ENCODE measurements around the gene NUAK1.

Gene NUAK1

GRCh38 chr12:106079148-106079738 lies 59.5 kb downstream of the NUAK1 start:
- CTCF ChIA-PET = interaction anchor here (1.5 to 2.6 kb wide), 3 partner anchors 11 to 373 kb away, joined by 6 to 9 read pairs (median 6); no protein-coding TSS in a partner anchor
- TF ChIP-seq CTCF (IDR thresholded peaks at IDR 0.05; ENCODE audit: insufficient read depth, low read length, missing control alignments) = no peak
- no peak overlapping the region for H3K4me3 ChIP-seq (ENCODE audit: low read depth, low read length)
- no peak for DNase-seq (ENCODE audit: low read depth, low spot score)
- POLR2A ChIA-PET = interaction anchor here (1.3 to 1.5 kb wide), 2 partner anchors 49 to 661 kb away, joined by 4 to 5 read pairs; no protein-coding TSS in a partner anchor

GRCh38 chr12:106078358-106079010 lies 60.3 kb downstream of the NUAK1 start:
- DNase-seq (ENCODE audit: low read depth, low spot score) = peak; percentile 41
- ChIA-PET CTCF (interaction anchor here (1.1 to 2.6 kb wide), 3 partner anchors 12 to 57 kb away, joined by 4 to 9 read pairs (median 6); no protein-coding TSS in a partner anchor), POLR2A (interaction anchor here (1.3 kb wide), 1 partner anchor 660 kb away, joined by 5 read pairs; no protein-coding TSS in a partner anchor)
- no peak for TF ChIP-seq CTCF (IDR thresholded peaks at IDR 0.05; ENCODE audit: insufficient read depth, low read length, missing control alignments)
- H3K4me3 ChIP-seq (ENCODE audit: low read depth, low read length) = no peak overlapping the region

GRCh38 chr12:106074706-106075392 lies 63.9 kb downstream of the NUAK1 start:
- no peak overlapping the region for H3K4me3 ChIP-seq (ENCODE audit: low read depth, low read length)
- TF ChIP-seq CTCF (IDR thresholded peaks at IDR 0.05; ENCODE audit: insufficient read depth, low read length, missing control alignments) = no peak
- no peak for DNase-seq (ENCODE audit: low read depth, low spot score)
- POLR2A ChIA-PET = interaction anchor here (0.6 to 1.2 kb wide), 3 partner anchors 45 to 611 kb away, joined by 3 to 12 read pairs (median 3); no protein-coding TSS in a partner anchor
- CTCF ChIA-PET = interaction anchor here (1.0 to 1.7 kb wide), 6 partner anchors 16 to 370 kb away, joined by 3 to 8 read pairs (median 4); no protein-coding TSS in a partner anchor

- H3K4me3 ChIP-seq (ENCODE audit: low read depth, low read length) = no peak overlapping the region
- TF ChIP-seq CTCF (IDR thresholded peaks at IDR 0.05; ENCODE audit: insufficient read depth, low read length, missing control alignments) = no peak
- POLR2A ChIA-PET = interaction anchor here (0.6 to 1.2 kb wide), 2 partner anchors 44 to 177 kb away, joined by 3 to 12 read pairs; no protein-coding TSS in a partner anchor
- no peak for DNase-seq (ENCODE audit: low read depth, low spot score)
- CTCF ChIA-PET = interaction anchor here (1.0 to 1.7 kb wide), 6 partner anchors 16 to 369 kb away, joined by 3 to 8 read pairs (median 4); no protein-coding TSS in a partner anchor
Measured at GRCh38 chr12:106074361-106074705, 64.4 kb downstream of the NUAK1 start.

- POLR2A ChIA-PET = no interaction called here
- no peak overlapping the region for H3K4me3 ChIP-seq (ENCODE audit: low read depth, low read length)
- no peak for TF ChIP-seq CTCF (IDR thresholded peaks at IDR 0.05; ENCODE audit: insufficient read depth, low read length, missing control alignments)
- no peak for DNase-seq (ENCODE audit: low read depth, low spot score)
- CTCF ChIA-PET = interaction anchor here (0.8 to 1.5 kb wide), 2 partner anchors 15 to 61 kb away, joined by 3 to 4 read pairs; no protein-coding TSS in a partner anchor
Measured at GRCh38 chr12:106073179-106073578, 65.6 kb downstream of the NUAK1 start.

Measured in AG04449 (cell line).